HG03066 (cell line): ENCODE results near the gene TTC28.
"Not testable (repeated sequence)": the region's sequence is repeated elsewhere in the genome, so short reads cannot be mapped to it uniquely, and the experiment has no call there.

Experiments
- ATAC-seq: cut with Tn5 transposase; IDR thresholded peaks from one replicate; pipeline ENCODE4 v1.9.1; 2021; ENCODE audit warnings: low read depth; ENCODE audit not compliant: unreplicated experiment

Gene TTC28

GRCh38 chr22:28171712-28172111 lies 507.9 kb downstream of the TTC28 start:
- ATAC-seq = no peak

- no peak for ATAC-seq
Measured at GRCh38 chr22:28171115-28171514, 508.5 kb downstream of the TTC28 start.

GRCh38 chr22:28169314-28169713 lies 510.3 kb downstream of the TTC28 start:
- not testable (repeated sequence) for ATAC-seq

DNA sequence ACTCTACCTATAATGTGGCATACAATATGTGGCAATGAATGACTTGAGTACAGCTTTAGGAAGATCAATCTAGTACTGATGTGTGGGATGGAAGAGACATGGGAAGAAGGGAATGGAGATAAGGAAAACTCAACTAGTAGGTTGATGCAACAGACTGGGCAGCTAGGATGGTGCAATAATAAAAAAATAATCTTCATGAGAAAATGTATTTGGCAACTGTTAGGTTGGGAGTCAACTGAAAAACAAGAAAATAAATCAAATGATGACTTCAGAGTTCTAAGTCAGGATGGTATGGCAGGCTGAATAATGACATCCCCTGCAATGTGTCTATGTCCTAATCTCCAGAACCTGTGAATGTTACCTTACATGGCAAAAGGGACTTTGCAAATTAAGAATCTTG lies 523.8 kb downstream of the TTC28 start:
- no peak for ATAC-seq

DNA sequence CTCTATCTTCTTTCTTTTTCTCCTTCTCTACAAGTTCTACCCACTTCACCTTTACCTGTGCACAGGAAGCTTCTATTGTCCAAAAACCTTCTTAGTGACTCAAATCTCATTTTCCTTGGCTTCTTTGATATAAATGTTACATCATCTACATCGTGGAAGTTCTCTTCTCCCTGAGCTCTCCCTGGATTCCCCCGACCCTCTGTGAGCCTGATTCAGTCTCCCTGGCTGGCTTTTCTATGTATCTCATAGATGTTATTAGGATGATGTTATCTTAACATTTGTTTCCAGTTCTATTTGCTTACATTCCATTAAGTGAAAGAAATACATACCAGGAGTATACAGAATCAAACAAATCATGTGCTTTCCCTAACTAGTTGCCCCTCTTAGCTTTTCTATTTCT lies 524.8 kb downstream of the TTC28 start:
- no peak for ATAC-seq

DNA sequence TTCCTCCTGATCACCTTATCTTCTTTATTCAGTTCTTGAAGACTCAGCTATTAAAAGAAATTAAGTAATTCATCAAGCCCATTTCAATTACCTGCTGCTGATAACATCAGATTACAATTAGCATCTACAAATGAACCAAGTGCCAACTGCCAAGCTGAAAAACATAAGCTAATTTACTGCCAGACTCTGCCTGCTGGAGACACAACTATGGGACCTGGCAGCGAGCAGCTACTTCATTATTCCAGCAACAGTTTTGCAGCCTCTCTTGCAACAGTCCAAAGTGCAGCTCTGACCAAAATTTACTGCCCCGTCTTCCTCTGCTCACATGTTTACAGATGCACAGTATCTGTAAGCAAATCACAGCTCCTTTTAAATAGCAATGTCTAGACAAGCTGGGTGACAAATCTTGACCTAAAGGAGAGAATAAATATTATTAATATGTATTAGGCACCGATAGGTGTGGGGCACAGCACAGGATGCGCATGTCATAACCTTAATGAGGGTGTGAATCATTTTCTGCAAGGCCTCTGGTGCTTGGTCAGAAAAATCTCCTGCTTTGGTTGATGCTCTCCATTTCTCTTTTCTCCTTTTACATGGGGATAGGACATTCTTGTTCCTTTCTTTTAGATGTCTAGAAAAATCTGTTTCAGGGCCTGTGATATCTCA lies 528.4 kb downstream of the TTC28 start:
- no peak for ATAC-seq

- ATAC-seq = no peak
Measured at GRCh38 chr22:28148816-28149465, 530.7 kb downstream of the TTC28 start.

GRCh38 chr22:28147401-28147800 lies 532.2 kb downstream of the TTC28 start:
- ATAC-seq = no peak

DNA sequence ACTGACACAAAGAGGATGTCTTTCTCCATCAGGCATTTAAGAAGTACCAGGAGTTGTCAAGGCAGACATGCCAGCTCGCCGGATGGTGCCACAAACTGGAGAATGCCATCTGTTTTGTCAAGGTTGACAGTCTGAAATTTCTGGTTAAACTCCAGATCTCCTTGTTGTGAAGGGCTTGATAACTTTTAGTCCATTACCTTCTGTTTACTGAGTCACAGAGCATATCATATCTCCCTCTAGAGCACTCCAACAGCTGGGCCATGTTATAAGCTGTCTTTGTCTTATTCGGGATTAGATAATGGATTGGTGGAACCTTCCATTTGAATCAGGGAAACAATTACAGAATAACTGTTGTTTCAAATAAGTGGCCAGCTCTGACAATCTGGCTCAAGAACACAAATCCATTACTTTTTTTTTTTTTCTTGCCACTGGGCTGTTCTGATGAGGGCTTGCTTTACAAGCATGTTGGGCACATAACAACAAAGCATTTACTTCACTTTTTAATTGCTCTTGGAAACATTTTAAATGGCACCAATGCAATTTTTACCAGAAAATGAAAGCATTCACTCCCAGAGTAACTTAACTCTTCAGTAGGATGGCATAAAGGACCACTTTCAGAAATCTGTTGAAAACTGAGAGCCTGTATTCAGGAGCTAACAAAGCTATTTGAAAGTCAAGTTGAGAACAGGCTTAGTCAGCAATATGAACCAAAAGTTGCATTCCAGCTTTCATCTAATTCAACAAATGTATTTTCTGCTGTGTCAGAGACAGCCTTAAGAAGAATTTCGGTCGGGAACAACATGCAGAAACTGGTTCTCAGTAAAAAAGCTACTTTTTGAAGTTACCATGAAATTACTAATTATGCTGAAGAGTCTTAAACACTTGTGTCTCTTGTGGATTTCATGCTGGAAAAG lies 533.0 kb downstream of the TTC28 start:
- ATAC-seq = no peak

DNA sequence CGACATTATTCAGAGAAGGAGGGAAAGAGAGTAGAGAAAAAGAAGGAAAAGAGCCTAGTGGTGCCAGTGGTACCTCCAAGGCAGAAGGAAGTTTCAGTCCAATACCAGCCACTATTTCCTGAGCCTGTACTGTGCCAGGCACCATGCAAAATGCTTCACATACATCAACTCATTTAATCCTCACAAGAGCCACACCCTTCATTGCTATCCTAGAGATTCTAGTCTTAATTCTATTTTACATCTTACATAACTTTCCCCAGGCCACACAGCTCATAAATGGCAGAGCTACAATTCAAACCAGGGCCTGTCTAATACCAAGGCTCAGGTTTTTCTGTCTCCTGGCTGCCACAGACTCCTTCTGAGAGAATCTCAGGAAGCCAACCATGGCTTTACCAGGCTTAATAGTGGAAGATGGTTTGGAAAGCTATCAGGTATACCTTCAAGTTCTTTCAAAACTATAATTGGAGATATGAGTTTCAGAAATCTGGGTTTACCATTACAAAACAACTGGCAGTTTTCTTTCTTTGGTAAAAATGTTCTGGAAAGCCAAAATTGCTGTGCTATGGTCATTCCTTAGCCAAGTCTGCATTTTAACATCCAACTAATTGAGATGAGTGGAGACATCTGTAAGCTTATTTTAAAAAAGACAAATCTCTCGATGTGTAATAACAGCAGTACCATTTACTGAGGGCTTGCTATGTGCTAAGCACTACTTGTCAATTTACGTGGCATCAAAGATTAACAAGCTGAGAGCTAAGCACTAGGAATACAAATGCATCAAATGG lies 535.5 kb downstream of the TTC28 start:
- ATAC-seq = no peak

DNA sequence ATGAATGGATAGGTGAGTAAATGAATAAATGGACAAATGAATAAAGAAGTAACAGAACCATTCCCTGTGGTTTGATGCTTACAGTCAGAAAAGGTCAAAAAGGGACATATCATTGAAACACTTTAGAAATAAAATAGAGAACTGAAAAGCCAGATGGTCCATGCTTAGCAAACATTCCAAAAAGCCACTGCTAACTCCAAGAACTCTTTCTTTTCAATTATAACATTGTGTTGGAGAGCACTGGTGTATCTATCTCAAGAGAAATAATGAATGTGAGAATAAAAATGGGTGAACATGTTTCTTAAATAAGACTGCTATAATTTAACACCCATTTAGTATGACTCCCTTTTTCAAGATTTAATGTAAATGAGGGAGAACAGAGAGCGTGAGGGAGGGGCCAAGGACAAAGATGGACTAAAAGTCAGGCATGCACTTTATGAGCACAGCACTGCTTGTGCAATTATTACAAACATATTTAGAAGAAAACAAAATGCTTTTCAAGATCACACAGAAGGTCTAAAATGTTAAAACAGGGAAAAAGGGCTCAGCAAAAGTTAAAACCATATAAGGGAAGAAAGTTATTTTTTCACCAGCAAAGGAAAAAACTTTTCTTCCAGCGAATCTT lies 536.3 kb downstream of the TTC28 start:
- no peak for ATAC-seq

DNA sequence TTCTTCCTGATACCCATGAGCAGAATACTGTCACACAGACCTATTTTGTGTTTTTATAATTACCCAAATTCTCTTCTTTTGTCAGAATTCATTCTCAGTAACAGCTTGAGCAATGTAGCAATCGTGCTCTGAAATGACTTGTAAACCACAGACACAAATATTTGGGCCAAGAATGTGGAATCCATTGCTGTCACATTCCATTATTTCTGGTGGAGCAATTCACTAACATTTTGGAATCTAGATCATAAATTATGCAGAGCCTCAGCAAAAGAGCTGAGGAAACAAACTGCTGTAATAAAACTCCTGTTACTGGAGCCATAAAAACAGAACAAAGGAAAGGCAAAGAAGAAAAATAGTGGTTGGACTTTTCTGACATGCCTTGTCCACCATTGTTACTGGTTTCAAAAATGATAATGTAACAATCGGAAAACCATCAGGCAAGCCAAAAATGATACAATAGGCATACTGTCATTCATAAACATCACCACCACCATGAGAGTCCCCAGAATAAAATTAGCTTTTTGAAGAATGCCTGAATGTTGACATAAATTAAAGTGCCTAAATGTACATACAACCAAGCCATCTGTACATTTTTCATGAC lies 537.2 kb downstream of the TTC28 start:
- ATAC-seq = no peak

DNA sequence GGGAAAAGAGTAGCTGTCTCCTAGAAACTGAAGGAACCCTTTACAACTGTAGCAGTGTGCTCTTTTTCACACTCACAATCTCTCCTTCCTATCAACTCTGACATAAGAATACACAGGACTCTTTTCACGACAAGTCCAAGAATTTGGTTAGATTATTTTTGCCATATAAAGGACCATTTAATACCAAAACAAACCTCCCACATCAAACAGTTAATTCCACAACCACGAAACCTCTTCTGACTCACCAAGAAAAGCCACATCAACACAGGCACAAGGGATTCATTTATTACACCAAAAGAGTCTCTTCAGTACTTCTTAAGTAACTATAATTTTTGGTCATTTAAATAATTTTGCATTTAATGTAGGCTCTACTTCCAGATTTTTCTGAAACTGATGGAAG lies 538.0 kb downstream of the TTC28 start:
- no peak for ATAC-seq

DNA sequence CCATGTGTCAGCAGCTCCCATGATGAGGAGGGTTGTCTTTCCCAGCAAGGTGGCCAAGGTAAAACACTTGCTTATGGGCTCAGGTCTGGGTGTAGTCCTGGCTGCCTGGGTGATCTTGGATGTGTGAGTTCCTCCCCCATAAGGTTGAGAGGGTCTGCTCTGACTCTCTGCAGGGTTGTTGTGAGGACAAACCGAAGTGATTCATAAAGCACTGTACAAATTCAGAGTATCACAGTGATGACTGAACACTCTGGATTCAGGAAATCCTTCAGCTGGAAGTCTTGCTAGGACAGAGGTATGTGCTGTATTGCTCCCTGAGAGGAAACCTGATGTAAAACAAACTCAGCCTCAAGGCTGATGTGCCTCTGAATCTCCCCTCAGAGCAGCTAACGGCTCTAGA lies 539.7 kb downstream of the TTC28 start:
- no peak for ATAC-seq

- ATAC-seq = no peak
Measured at GRCh38 chr22:28139516-28139915, 540.1 kb downstream of the TTC28 start.

DNA sequence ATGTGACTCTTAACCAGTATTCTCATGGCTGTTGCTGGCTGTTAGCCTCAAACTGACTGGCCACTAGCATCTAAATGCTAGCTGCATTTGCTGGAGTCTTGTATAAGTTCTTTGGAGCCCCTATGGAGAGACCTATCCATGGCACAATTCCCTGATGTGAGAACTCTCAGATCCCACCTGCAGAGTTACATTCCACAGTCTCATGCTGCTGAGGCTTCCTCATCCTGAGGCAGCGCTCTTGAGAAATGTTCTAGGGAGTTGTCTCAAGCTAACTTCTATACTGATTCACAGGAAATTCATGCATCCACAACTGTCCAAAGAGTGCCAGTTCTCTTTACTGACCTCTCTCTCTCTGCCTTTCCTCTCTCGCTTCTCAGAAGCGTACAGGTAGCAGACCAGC lies 542.6 kb downstream of the TTC28 start:
- ATAC-seq = no peak

DNA sequence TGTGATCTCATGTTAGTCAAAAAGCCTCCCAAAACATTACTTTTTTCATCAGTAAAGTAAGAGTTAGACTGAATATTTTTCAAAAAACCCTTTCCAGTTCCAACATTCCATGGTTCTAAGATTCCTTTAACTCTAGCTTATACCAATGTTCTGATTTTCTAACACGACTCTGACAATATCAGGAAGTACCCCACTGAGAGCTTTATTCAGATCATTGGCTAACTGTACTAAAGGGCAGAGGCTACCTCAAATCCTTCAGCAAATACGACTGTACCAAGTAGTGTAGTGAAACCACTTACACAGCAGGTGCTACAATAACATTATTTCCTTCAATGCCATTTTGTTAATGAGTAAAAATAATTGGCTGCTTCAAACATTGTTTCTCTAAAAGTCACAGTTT lies 547.2 kb downstream of the TTC28 start:
- no peak for ATAC-seq

GRCh38 chr22:28129319-28129962 lies 550.2 kb downstream of the TTC28 start:
- no peak for ATAC-seq

DNA sequence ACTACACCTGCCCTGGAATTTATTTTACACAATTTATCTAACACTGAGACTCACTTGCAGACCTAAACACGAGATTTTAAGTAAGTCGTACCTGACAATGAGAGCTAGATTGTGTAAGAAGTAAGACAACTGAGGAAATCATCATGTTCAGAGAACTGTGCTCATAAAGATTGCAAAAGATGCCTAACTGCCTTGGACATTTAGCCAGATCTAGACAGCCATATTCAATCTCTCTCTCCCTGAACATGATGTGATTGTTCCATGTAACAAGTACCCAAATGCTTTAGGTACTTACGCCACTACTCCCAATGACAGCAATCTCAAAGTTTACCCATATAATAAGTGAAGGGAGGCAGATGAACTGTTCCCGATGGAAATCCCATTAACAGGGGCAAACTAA lies 550.8 kb downstream of the TTC28 start:
- no peak for ATAC-seq
